IMR-90 (cell line): ENCODE measurements around the gene ELANE. TPM values are rescaled to one million over a fixed set of nuclear protein-coding genes. Genes with fewer than 3 reads are reported as not detected.

Experiments used
- ATAC-seq: fragments of 200-7000 bp; cut with Tn5 transposase; 2 replicates; pipeline ENCODE4 v1.9.1; 2020; ENCODE audit warnings: low read depth, mild to moderate bottlenecking, moderate library complexity
- BruUV-seq: library from RNA; stranded (reverse); fragments of 400-500 nt; replicated peaks from 2 replicates; lab custom pipeline; 2021; lab: Mats Ljungman, UMichigan
- CTCF ChIA-PET: fragments of 300-600 bp; formaldehyde crosslinking; extraction: SDS; loops from one replicate; lab custom pipeline; 2021; ENCODE audit warnings: antibody characterized with exemption; lab: Yijun Ruan, JAX
- POLR2A ChIA-PET: fragments of 300-600 bp; sonication (Branson Sonifier 250); formaldehyde crosslinking; loops from one replicate; lab custom pipeline; 2022; ENCODE audit warnings: antibody characterized with exemption; ENCODE audit not compliant: unreplicated experiment; lab: Charles Lee
- DNase-seq: peaks from one replicate; pipeline ENCODE4 v3.0.0; 2013
- H2AFZ ChIP-seq: replicated peaks from 2 replicates; pipeline ENCODE3; 2013; ENCODE audit warnings: low read length, mild to moderate bottlenecking; ENCODE audit not compliant: poor library complexity
- H2AK5ac ChIP-seq: 2 replicates; pipeline ENCODE4 v1.6.1; 2013; ENCODE audit warnings: low read depth, low read length, inconsistent platforms
- H2AK9ac ChIP-seq: replicated peaks from 2 replicates; pipeline ENCODE3; 2013; ENCODE audit warnings: mild to moderate bottlenecking, low read depth, low read length, moderate library complexity; ENCODE audit not compliant: poor library complexity
- H2BK120ac ChIP-seq: 2 replicates; pipeline ENCODE4 v1.6.1; 2013; ENCODE audit warnings: low read depth, low read length, inconsistent platforms
- H2BK15ac ChIP-seq: 3 replicates; pipeline ENCODE4 v1.6.1; 2013; ENCODE audit warnings: low read depth, low read length, inconsistent platforms
- H2BK20ac ChIP-seq: 2 replicates; pipeline ENCODE4 v1.6.1; 2013; ENCODE audit warnings: low read depth, mild to moderate bottlenecking, inconsistent platforms, low read length, moderate library complexity
- H2BK5ac ChIP-seq: 2 replicates; pipeline ENCODE4 v1.6.1; 2013; ENCODE audit warnings: mild to moderate bottlenecking, low read depth, low read length, inconsistent platforms; ENCODE audit not compliant: poor library complexity, severe bottlenecking
- H3K14ac ChIP-seq: replicated peaks from 2 replicates; pipeline ENCODE4 v1.6.1; 2013; ENCODE audit warnings: low read depth, low read length, inconsistent platforms
- H3K18ac ChIP-seq: 2 replicates; pipeline ENCODE4 v1.6.1; 2013; ENCODE audit warnings: low read depth, low read length, control low read depth
- H3K23ac ChIP-seq: 2 replicates; pipeline ENCODE4 v1.6.1; 2013; ENCODE audit warnings: low read depth, low read length, inconsistent platforms
- H3K27ac ChIP-seq: 2 replicates; pipeline ENCODE4 v1.5.1; 2013; ENCODE audit warnings: mild to moderate bottlenecking, control low read depth, low read length; ENCODE audit not compliant: insufficient read depth
- H3K27me3 ChIP-seq: 2 replicates; pipeline ENCODE4 v1.6.1; 2013; ENCODE audit warnings: low read length; ENCODE audit not compliant: control insufficient read depth, insufficient read depth
- H3K36me3 ChIP-seq: 2 replicates; pipeline ENCODE4 v1.6.1; 2013; ENCODE audit warnings: low read length, mixed read lengths; ENCODE audit not compliant: control insufficient read depth, insufficient read depth
- H3K4ac ChIP-seq: 2 replicates; pipeline ENCODE4 v1.6.1; 2013; ENCODE audit warnings: low read depth, low read length, inconsistent platforms
- H3K4me1 ChIP-seq: 2 replicates; pipeline ENCODE4 v1.6.1; 2013; ENCODE audit warnings: low read length, mixed read lengths; ENCODE audit not compliant: control insufficient read depth, insufficient read depth
- H3K4me2 ChIP-seq: 2 replicates; pipeline ENCODE4 v1.6.1; 2013; ENCODE audit warnings: low read depth, mild to moderate bottlenecking, control low read depth, low read length, moderate library complexity
- H3K4me3 ChIP-seq: 2 replicates; pipeline ENCODE4 v1.5.1; 2013; ENCODE audit warnings: low read depth, mild to moderate bottlenecking, control low read depth, low read length, moderate library complexity; ENCODE audit not compliant: insufficient read depth
- H3K56ac ChIP-seq: 2 replicates; pipeline ENCODE4 v1.6.1; 2013; ENCODE audit warnings: low read length, inconsistent platforms; ENCODE audit not compliant: insufficient read depth; ENCODE audit errors: extremely low read depth
- H3K79me1 ChIP-seq, 2 experiments: 2 replicates each; pipeline ENCODE4 v1.6.1; 2013; ENCODE audit warnings: low read length in 2 of 2, inconsistent platforms in 1 of 2, low read depth in 1 of 2
- H3K9ac ChIP-seq: 2 replicates; pipeline ENCODE4 v1.6.1; 2013; ENCODE audit warnings: low read depth, low read length, control low read depth
- H3K9me1 ChIP-seq: 2 replicates; pipeline ENCODE4 v1.6.1; 2013; ENCODE audit warnings: low read length, inconsistent platforms; ENCODE audit not compliant: insufficient read depth
- H3K9me3 ChIP-seq: 2 replicates; pipeline ENCODE4 v1.6.1; 2013; ENCODE audit warnings: low read length; ENCODE audit not compliant: control insufficient read depth, insufficient read depth
- H4K20me1 ChIP-seq: 2 replicates; pipeline ENCODE4 v1.6.1; 2013; ENCODE audit warnings: low read length, inconsistent platforms; ENCODE audit not compliant: insufficient read depth
- H4K5ac ChIP-seq: 2 replicates; pipeline ENCODE4 v1.6.1; 2013; ENCODE audit warnings: mild to moderate bottlenecking, low read depth, low read length, control low read depth
- H4K8ac ChIP-seq, 2 experiments: 2 replicates each; pipeline ENCODE4 v1.6.1; 2013; ENCODE audit warnings: low read depth in 2 of 2, low read length in 2 of 2, control low read depth in 1 of 2, inconsistent platforms in 1 of 2
- H4K91ac ChIP-seq: 2 replicates; pipeline ENCODE4 v1.6.1; 2013; ENCODE audit warnings: low read depth, low read length, inconsistent platforms; ENCODE audit not compliant: insufficient read depth
- ELK1 ChIP-seq: fragments of 150-350 bp; IDR thresholded peaks from 2 replicates; pipeline ENCODE4 v1.6.1; 2016; ENCODE audit warnings: low read depth, mild to moderate bottlenecking, low read length, moderate library complexity, borderline replicate concordance
- POLR2A ChIP-seq: IDR thresholded peaks from 2 replicates; pipeline ENCODE4 v1.6.1; 2012; ENCODE audit warnings: mild to moderate bottlenecking, low read depth, low read length
- WGBS, 2 experiments: methylation state at CpG; one replicate each; pipeline versions ENCODE4 v1.1.5 to v1.1.7; 2013; ENCODE audit warnings: missing lambda C conversion rate in 2 of 2; ENCODE audit not compliant: insufficient read length in 1 of 2; ENCODE audit errors: extremely low coverage in 2 of 2; 5-methylcytosine and 5-hydroxymethylcytosine counted together
- dilution Hi-C: fragments of 300-500 bp; cut with HindIII; formaldehyde crosslinking; loops from one replicate; pipeline ENCODE4 v1.14.3; 2018; ENCODE audit warnings: low sequenced_read_pairs; ENCODE audit not compliant: unreplicated experiment
- in situ Hi-C: fragments of 300-500 bp; cut with MboI; formaldehyde crosslinking; loops from 3 replicates; pipeline ENCODE4 v1.14.3; 2019; ENCODE audit warnings: low sequenced_read_pairs, inconsistent platforms, mixed read lengths
- intact Hi-C: fragments of 100-400 bp; cut with micrococcal nuclease; formaldehyde crosslinking; loops from 2 replicates; pipeline ENCODE4 v1.10.0; 2022
- polyA plus RNA-seq, 3 experiments: library from polyadenylated mRNA; depleted of rRNA; stranded (reverse); fragments of >200 nt; gene quantifications; 2 replicates each; pipeline ENCODE4 v1.2.3, GENCODE V29; 2012; ENCODE audit warnings: low replicate concordance in 1 of 3
- total RNA-seq: library from RNA; depleted of rRNA; stranded (reverse); fragments of >200 nt; gene quantifications from 2 replicates; pipeline ENCODE4 v1.2.3, GENCODE V29; 2012

The ELANE gene
- total and polyA plus RNA-seq, 2 of the 4 experiments (the other 2 are of a cell fraction), result 0.27 TPM; not detected in 1

DNA sequence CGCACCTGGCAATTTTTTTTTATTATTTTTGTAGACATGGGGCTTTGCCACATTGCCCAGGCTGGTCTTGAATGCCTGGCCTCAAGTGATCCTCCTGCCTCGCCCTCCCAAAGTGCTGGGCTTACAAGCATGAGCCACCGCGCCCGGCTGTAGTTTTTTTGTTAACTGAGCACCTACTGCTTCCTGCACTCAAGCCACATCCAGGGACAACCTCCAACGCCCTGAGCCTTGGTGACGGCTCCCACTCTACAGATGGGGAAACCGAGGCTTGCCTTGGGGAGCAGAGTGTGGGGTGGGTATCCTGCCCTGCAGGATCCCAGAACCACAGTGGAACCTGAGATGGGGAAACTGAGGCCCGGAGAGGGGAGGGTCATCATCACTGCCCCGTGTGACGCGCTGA, 3.0 kb downstream of the ELANE start:
- H2BK20ac ChIP-seq, result no peak overlapping the region
- no peak overlapping the region for H3K23ac ChIP-seq
- H3K9me1 ChIP-seq, result no peaks in the 10 kb centered on the region
- in situ Hi-C loops, result loop anchor here (5.0 kb wide), 1 partner anchor 142 kb away; no protein-coding TSS in a partner anchor
- no peaks in the 10 kb centered on the region for H3K9me3 ChIP-seq
- H2BK5ac ChIP-seq, result no peak overlapping the region
- no peak overlapping the region for H3K18ac ChIP-seq
- no peaks in the 10 kb centered on the region for H3K36me3 ChIP-seq
- DNase-seq (no peak), ATAC-seq (no peak)
- no peak overlapping the region for H2AK5ac ChIP-seq
- no peak overlapping the region for H4K8ac ChIP-seq
- no peak overlapping the region for H2BK120ac ChIP-seq
- H4K20me1 ChIP-seq, result no peaks in the 10 kb centered on the region
- H3K56ac ChIP-seq, result no peak overlapping the region
- no peak overlapping the region for H3K27ac ChIP-seq
- H4K91ac ChIP-seq, result no peak overlapping the region
- dilution Hi-C loops, result no loop called here
- no peak overlapping the region for H3K9ac ChIP-seq
- H3K27me3 ChIP-seq, result peaks cover 2% of the 10 kb centered on the region; the same call in 1 of the 2 replicates
- CTCF ChIA-PET, result interaction anchor here (1.6 kb wide), 1 partner anchor 146 kb away, joined by 3 read pairs; no protein-coding TSS in a partner anchor
- H3K4me1 ChIP-seq, result peaks cover 8% of the 10 kb centered on the region
- H3K4me3 ChIP-seq, result no peak overlapping the region
- H2BK15ac ChIP-seq, result no peak overlapping the region
- no peak overlapping the region for H3K14ac ChIP-seq
- no peak overlapping the region for H3K4me2 ChIP-seq
- intact Hi-C loops, result loop anchor here (5.0 kb wide), 1 partner anchor 83 kb away; no protein-coding TSS in a partner anchor
- no peak overlapping the region for H2AK9ac ChIP-seq
- H3K79me1 ChIP-seq, result no peaks in the 10 kb centered on the region
- no peak overlapping the region for H4K5ac ChIP-seq
- no peak overlapping the region for H3K4ac ChIP-seq
- POLR2A ChIA-PET, result no interaction called here
- no TSS peak for BruUV-seq
- WGBS, 2 experiments, result no CpG with 5 or more reads among the region's 12 CpGs
- H2AFZ ChIP-seq, result no peak overlapping the region
- TF ChIP-seq ELK1 (no peak), POLR2A (no peak)
